HG02938 (cell line): ENCODE measurements around the gene JAKMIP2.
"Not testable (repeated sequence)": the region's sequence is repeated elsewhere in the genome, so short reads cannot be mapped to it uniquely, and the experiment has no call there.

Experiments
- ATAC-seq: cut with Tn5 transposase; IDR thresholded peaks from one replicate; pipeline ENCODE4 v1.9.1; 2021; ENCODE audit warnings: mild to moderate bottlenecking, moderate library complexity; ENCODE audit not compliant: unreplicated experiment

Gene JAKMIP2

GRCh38 chr5:147561435-147561834, 221.1 kb downstream of the JAKMIP2 start:
- ATAC-seq = no peak

DNA sequence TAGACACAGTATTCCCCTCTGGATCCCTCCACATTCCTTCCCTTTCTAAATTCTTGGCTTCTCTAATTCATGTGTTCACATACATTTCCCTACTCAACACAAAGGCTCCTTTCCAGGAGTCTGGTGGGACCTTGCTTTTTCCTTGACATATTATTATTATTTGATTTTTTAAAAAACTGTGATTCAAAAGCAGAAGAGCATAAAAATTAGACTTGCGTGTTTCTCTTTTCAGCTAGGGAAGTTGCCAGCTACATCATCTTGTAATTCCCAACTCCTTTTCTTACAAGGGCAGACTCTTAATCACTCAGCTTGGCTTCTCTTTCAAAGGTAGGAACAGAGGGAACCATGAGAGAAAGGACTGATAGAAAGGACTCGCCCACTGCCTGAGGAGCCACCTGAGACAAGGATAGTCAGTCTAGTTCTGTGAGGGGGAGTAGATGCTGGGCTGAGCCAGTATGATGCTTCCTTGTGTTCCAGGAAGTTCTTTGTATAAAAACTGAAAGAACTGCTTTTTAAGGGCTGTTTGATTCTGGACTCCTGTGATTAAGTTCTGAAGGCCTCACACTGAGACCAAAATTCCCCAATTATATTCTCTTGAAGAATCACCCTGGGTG, 221.7 kb downstream of the JAKMIP2 start:
- no peak for ATAC-seq

DNA sequence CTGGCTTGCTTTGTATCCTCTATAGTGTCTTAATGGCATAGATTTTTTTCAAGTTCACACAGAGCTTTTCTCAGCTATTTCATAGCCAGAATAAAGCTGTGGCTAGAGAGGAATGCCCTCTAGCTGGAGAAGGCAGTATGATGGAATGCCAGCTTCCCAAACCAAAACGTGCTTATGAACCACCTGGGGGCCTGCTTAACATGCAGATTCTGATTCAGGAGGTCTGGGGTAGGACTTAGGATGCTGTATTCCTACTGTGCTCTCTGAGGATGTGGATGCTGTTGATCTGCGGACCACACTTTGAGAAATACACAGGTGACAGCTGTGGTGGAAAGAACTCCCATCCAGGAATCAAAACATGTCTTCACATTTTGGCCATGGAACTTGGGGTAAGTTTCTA, 222.8 kb downstream of the JAKMIP2 start:
- no peak for ATAC-seq

- peak; percentile 61 for ATAC-seq
Observed at GRCh38 chr5:147558826-147559225, 223.7 kb downstream of the JAKMIP2 start.

DNA sequence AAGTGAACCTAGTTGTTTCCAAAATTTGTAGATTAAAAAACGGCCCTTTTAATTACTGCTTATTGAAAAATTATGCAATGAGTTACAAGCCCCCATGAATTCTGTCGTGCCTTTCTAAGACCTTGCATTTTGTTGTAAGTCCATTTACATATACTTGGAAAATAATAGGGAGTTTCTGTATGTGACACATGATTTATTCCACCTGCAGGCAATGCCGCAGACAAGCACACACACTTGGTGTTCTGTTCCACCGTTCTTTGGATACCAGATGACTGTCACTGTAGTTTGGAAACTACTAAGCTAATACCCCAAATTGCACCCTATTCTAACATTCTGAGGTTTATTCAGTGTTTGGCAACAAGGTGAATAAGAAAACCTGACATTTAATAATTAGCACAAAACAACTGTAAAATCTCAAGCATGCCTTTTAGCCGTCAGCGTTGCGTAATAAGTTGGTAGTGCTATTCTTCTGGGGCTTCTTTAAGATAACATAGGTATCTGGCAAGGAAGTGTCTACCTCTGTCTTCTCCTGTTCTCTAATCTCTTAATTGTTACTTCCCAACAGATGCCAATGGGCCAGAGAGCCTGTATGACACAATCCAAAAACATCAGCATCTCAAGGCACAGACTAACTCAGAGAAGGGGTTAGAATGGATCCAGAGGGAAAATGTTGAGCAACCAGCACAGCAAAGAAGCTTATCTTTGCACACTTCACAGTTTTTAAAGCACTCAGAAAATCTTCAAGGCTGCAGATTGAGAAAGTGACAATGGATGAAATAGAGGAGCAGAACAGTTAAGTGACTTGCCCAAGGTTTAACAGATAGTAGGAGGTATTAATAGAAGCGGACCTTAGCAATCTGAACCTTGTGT, 224.4 kb downstream of the JAKMIP2 start:
- no peak for ATAC-seq

DNA sequence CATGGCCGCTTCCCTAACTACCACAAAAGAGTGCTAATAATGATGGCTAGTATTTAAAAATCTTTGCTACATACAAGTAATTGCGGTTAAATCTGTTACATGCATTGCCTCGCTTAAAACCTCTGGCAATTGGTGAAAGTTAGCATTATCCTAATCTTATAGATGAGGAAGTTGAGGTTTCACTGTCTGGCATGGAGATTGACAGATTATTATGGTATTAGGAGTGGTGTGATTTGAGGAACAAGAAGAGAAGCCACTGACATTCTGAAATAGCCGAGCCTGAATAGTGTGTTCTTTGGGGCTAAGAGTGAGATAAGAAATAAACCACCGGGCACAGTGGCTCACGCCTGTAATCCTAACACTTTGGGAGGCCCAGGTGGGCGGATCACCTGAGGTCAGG, 227.4 kb downstream of the JAKMIP2 start:
- ATAC-seq = no peak

DNA sequence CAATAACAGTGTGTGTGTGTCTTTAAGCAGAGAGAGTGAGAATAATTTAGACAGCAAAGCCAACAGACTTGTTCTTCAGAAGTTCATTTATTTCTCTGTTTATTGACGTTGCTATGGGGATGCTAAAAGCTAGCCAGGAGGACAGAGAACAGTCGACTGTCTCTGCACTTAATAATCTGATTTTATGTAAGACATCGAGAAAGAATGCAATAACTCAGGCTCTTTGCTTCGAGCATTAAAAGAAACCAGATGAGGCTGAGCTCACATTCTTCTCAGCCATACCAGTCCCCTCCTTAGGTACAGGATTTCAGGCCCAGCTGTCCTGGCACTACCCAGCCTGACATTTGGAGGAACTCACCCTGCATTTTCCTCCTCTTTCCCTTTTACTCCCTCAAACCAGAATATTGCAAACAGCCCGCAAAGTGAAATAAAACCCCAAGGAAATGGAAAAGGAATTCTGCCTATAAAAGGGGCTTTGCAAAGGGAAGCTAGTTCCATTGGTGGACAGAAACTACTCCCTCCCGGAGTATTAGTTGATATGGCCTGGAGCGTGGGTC, 228.2 kb downstream of the JAKMIP2 start:
- ATAC-seq = no peak

GRCh38 chr5:147553817-147554216, 228.7 kb downstream of the JAKMIP2 start:
- ATAC-seq = not testable (repeated sequence)

DNA sequence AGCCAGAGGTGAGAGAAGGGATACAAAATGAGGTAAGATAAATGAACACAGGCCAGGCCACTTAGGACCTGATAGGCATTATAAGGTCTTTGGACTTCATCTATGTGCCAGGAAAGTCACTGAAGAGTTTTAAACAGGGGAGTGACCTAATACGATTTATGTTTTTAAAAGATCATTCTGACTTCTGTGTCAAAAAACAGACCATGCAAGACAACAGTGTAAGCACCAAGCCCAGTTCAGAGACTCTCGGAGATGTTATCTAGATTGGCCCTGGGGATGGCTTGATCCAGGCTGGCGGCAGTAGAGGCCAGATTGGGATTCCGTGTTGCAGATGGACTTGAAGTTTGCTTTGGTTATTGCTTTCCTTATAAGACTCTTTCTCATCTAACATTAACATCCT, 229.6 kb downstream of the JAKMIP2 start:
- ATAC-seq = no peak

GRCh38 chr5:147551677-147552076, 230.9 kb downstream of the JAKMIP2 start:
- no peak for ATAC-seq

DNA sequence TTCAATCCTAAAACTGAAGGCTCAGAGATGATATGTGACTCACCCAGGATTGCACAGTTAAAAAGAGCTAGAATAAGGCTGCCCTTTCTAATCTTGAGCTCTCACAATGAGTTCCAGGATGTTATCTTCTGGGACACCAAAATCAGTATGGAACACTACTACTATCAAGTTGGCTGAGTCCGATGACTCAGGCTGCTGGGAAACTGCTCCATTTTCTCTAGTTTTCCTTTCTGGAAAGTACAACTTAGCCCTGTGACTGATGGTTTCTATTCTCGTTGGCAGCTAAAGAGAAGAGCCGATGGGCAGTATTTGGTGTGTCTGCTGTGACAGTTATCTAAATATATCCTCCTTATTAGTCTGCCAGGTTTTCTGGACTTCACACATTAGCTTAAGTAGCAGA, 234.8 kb downstream of the JAKMIP2 start:
- no peak for ATAC-seq

GRCh38 chr5:147544556-147544955, 238.0 kb downstream of the JAKMIP2 start:
- ATAC-seq = no peak

DNA sequence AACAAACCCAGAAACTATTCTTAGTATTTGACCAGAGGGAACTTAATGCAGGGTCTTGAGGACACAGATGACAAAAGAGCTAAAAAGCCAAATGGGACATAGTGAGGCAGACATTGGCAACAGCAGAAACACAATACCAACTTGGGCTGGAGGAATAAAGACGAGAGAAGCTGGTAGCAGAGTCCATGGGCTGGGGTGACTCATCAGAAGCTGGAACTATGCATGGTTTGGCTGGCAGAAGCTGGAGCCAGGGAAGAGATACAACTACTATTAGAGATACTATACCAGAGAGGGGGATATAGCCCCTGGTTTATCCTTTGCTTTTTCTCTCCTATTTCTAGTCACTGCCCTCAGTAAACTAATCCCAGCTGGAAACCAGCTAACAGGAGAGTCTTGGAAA, 243.5 kb downstream of the JAKMIP2 start:
- ATAC-seq = no peak

- no peak for ATAC-seq
Observed at GRCh38 chr5:147538236-147538635, 244.3 kb downstream of the JAKMIP2 start.
